IPS-NIHi7 (cell line): ENCODE results near the gene AKAIN1.

Experiments
- DNase-seq: peaks from one replicate; pipeline ENCODE4 v3.0.0; 2012; ENCODE audit warnings: mixed read lengths; ENCODE audit errors: extremely low spot score

AKAIN1 gene

GRCh38 chr18:5162111-5162510, 34.9 kb downstream of the AKAIN1 start:
- no peak for DNase-seq

GRCh38 chr18:5159080-5159479, 38.0 kb downstream of the AKAIN1 start:
- no peak for DNase-seq

GRCh38 chr18:5158587-5158986, 38.5 kb downstream of the AKAIN1 start:
- DNase-seq: no peak

DNA sequence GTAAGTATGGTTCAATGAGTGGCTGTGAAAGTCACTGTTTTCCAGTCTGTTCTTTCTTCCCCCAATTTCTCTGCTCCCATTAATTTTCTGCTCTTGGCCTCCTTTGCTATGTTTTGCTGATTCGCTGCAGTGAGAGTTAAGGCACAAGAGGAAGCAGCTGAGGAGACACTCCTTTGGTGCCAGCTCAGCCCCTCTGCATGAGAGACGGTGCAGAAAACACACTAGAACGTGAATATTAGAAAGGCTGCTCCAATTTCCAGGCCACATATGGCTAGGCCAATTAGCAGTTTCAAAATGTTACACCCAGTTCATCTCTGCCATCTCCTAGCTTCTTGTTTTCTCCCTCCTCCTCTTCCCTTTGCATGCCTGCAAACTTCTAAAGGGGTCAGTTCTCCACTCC, 38.9 kb downstream of the AKAIN1 start:
- DNase-seq: no peak

DNA sequence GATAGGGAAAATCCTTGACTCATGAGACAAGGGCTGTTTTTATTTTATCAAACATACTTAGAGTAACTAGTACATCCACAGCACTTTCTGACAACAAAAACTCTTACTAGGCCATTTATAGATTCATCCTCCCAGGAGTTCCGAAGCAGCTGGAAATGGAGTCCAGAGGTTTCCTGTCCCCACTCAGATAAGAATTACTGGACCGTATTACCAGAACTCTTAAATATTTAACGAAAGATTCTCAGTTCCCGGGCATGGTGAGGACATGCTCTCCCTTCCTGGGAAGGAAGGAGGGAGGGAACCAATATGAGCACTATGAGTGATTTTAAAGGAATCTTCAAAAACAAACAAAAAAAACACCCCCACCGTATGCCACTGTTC, 41.2 kb downstream of the AKAIN1 start:
- DNase-seq: no peak

GRCh38 chr18:5155218-5155906, 41.7 kb downstream of the AKAIN1 start:
- DNase-seq: no peak

DNA sequence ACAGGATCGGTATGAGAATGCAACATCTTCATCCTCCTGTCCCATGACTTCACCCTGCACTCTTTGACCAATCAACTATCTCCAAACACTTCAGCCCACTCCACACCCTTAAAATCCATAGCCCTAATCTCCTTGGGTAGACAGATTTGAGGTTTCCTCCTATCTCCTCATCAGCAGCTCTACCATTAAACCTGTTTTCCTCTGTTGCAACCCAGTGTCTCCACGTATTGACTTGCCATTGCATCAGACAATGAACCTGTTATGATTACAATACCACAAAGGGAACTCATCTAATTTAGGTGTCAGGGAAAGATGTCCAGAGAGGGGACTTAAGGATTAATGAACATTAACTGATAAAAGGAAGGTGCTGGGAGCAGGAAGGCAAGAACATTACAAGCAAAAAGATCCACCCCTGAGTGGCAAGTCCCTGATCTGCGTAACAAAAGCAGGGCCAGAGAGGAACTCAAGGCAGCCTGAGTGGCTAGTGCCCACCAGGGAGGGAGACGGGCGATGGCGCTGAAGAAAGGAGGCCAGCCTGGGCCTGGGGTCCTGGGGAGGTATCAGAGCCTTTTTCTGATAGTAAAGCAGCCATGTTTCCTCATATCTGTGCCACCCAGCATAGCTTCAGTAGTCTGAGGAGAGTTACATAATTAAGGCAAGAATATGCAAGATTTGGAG, 44.6 kb downstream of the AKAIN1 start:
- DNase-seq: peak; percentile 20

DNA sequence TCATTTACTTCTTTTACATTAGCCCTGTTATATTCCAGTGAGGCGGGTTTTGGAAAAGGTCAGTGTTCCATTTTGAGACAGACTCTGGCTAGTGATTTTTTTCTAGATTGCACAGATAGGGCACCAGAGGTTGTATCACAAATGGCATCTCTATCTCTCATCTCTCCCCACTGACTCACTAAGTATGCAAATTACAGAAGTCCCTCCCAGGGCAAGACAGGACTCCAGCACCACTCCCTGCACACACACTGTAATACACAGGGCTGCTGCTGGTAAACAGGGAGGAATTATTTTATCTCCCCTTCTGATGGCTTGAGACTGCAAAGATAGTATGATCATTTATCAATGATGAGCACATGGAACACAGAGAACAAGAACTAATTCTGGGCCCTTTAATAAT, 46.2 kb downstream of the AKAIN1 start:
- no peak for DNase-seq

DNA sequence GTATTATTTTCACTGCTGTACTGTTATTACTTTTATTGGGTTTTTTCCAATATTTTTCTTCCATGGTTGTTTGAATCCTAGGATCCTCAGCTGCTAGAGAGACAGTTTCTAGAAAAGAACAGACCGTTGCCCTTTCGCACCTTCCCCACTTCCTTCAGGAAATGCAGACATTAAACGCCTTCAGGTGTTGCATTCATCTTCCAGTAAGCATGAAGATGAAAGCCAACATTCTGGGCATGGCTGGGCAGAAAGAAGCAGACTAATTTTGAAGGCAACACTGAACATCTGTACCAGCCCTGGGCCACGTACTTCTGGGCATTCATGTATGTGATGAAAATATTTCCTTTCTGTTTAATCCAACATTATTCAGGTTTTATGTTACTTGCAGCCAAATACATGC, 51.0 kb downstream of the AKAIN1 start:
- no peak for DNase-seq

- no peak for DNase-seq
These were observed 51.8 kb downstream of the AKAIN1 start for GRCh38 chr18:5145168-5145825.

- no peak for DNase-seq
These were observed 52.4 kb downstream of the AKAIN1 start for GRCh38 chr18:5144629-5145028.

DNA sequence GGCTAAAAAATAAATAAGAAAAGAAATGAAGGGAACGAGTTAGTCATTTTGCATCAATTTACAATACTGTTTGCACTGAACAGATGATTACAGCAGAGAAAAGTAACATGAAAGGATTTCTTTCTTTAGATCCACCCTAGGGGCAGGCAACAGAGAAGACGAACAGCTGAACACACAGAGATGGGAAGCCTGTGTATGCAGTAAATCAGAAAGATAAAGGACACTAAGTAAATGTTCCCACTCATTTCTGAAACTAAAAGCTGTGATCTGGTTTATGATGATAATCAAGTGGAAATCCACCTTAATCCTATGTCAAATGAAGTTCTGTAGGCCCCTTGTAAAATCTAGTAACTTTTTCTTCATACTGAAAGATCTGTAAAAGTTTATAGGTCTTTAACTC, 54.2 kb downstream of the AKAIN1 start:
- DNase-seq: no peak

DNA sequence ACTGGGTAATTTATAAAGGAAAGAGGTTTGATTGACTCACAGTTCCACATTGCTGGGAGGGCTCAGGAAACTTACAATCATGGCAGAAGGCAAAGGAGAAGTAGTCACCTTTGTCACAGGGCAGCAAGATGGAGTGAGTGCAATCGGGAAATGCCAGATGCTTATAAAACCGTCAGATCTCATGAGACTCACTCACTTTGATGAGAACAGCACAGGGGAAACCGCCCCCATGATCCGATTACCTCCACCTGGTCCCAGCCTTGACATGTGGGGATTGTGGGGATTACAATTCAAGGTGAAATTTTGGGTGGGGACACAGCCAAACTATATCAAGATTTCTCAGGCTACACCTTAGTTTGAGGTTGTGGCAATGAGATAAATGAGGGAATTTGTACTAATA, 54.9 kb downstream of the AKAIN1 start:
- no peak for DNase-seq

- no peak for DNase-seq
These were observed 59.8 kb downstream of the AKAIN1 start for GRCh38 chr18:5137261-5137660.

DNA sequence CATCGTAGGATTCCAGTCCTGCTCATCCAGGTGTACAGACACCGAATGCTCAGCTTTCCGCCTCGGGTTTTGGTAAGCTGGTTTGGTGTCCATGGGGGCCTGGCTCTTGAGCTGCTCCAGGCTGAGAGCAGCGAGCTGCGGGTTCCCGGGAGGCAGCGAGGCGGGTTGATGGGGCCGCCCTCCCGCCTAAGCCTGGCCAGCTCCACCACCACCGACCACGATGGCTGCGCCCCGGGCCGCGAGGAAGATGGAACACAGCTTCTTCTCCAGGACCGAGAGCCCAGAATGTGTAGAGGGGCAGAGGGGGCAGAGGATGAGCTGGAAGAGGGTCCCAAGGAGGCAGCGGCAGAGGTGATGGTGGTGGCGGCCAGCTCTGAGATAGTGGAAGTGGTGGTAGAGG, 64.1 kb downstream of the AKAIN1 start:
- no peak for DNase-seq

GRCh38 chr18:5122272-5122671, 74.8 kb downstream of the AKAIN1 start:
- DNase-seq: no peak

GRCh38 chr18:5110266-5110665, 86.8 kb downstream of the AKAIN1 start:
- DNase-seq: no peak

DNA sequence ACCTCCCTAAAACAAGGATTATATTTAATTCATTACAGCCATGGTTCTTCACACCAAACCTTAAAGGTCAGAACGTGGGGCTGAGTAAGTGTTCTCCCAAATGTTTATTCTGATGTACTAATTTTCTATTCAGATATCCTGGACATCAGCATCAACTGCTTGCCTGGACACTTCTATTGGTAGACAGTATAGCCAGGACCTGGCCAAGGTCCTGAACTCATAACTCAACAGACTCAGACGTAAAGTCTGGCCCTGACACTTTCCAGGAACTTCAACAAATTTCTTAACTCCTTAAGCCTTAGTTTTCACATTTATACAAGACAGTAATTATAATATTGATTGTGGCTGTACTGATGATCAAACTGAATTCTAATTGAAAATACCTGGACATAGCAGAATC, 89.1 kb downstream of the AKAIN1 start:
- DNase-seq: no peak

DNA sequence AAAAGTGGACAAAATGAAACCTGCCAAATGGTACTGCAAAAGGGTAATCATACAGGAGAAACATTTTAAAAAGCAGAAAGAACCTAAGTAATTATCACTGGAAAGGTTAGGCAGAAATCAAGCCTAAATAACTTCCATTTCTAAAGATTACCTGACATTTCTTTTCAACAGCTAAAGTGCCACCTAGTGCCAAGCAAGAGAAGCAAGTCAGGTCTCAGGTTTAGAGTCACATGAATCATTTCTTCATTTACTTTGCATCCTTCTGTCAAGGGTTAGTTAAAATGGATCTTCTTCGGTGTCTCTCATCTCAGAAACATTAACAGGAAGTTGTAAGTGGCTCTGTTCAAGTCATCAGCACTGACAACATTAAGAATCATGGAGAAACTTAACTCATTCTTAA, 90.3 kb downstream of the AKAIN1 start:
- peak; percentile 31 for DNase-seq

DNA sequence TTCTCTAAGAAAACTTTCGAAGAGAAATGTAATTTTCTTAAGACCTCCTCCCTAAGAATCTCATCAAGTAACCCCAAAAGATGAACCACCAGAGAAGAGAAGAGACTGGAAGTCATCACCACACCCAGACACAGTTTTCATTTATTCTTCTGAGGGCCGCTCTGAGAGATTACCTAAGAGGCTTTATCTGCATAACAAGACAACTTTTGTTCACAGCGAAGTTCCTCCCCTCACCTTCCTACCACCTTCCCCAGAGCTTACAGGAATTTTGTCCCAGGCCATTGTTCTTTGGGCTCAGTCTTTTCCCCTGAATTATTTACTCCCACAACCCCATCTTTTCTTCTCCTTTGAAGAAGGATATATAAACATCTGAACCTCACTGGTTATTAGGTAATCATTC, 92.8 kb downstream of the AKAIN1 start:
- DNase-seq: peak; percentile 23

DNA sequence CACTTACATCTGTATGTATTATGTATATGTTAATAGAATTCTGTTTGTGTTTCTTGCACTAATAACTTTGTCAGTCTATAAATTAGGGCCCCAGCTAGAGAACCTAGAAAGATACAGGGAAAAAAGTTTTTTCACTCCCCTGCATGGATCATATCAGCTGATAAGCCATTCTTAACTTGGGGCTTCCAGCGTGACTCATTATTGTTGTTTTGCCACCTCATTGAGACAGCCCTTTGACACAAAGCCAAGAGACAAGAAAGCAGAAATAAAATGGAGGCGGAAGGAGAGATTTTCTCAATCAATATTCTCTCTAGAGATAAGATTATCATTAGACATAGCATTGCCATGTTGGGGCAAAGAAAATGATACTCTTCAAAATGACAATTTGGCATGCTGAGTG, 93.4 kb downstream of the AKAIN1 start:
- DNase-seq: no peak

- no peak for DNase-seq
These were observed 93.8 kb downstream of the AKAIN1 start for GRCh38 chr18:5103286-5103685.

DNA sequence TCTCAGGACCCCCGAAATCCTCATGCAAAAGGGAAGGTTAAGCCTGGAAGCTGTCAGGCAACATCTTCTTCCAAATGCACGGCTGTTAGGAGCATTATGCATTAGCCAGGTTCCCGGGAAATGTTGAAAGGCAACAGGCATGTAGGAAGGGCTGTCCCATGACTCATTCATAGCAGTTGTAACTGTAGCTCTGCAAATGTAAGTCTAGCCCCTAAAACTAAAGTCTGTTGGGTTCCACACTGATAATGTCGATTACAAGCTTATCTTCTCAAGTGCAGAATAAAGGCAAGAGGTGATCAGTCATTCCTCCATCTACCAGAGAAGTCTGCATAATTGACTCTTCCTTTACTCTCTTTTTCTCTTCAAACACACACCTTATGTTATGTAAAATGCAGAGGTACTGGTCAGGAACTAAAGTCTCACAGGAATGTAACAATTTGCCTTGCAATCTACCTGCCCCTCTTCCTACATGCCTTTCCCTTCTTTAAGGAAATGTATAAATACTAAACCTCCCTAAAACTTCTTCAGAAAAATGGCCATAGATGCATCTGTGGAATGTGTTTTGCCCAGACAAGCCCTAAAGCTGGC, 99.8 kb downstream of the AKAIN1 start:
- DNase-seq: peak; percentile 45
